PC-9 (cell line): Measurements from ENCODE around the gene C1orf21.

Source experiments
- EZH2 ChIP-seq: fragments of 200-600 bp; sonication (generic); IDR thresholded peaks from 2 replicates; pipeline ENCODE4 v1.8.0; 2017; ENCODE audit warnings: antibody characterized with exemption, low read depth
- TF ChIP-seq, protein P1 (sequence below): fragments of 200-600 bp; sonication (generic); conservative IDR thresholded peaks from 2 replicates; pipeline ENCODE4 v1.6.1; 2017; ENCODE audit warnings: mixed run types, antibody characterized with exemption, mild to moderate bottlenecking, moderate library complexity

GRCh38 chr1:184506481-184506880 lies 119.7 kb downstream of the C1orf21 start:
- TF ChIP-seq, protein P1, sequence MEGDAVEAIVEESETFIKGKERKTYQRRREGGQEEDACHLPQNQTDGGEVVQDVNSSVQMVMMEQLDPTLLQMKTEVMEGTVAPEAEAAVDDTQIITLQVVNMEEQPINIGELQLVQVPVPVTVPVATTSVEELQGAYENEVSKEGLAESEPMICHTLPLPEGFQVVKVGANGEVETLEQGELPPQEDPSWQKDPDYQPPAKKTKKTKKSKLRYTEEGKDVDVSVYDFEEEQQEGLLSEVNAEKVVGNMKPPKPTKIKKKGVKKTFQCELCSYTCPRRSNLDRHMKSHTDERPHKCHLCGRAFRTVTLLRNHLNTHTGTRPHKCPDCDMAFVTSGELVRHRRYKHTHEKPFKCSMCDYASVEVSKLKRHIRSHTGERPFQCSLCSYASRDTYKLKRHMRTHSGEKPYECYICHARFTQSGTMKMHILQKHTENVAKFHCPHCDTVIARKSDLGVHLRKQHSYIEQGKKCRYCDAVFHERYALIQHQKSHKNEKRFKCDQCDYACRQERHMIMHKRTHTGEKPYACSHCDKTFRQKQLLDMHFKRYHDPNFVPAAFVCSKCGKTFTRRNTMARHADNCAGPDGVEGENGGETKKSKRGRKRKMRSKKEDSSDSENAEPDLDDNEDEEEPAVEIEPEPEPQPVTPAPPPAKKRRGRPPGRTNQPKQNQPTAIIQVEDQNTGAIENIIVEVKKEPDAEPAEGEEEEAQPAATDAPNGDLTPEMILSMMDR, result no peak
- no peak for TF ChIP-seq EZH2
